GM19238 (cell line): ENCODE data around the gene TRAF4.
"Not testable (repeated sequence)": the region's sequence is repeated elsewhere in the genome, so short reads cannot be mapped to it uniquely, and the experiment has no call there.

ENCODE experiments used
- DNase-seq: peaks from one replicate; pipeline ENCODE4 v3.0.0; 2011; ENCODE audit warnings: low spot score; ENCODE audit not compliant: insufficient read length

Gene TRAF4

GRCh38 chr17:28729950-28730330 is 13.9 kb upstream of the TRAF4 start:
- DNase-seq: no peak

GRCh38 chr17:28733346-28733745 is 10.5 kb upstream of the TRAF4 start:
- no peak for DNase-seq

- no peak for DNase-seq
These were observed 9.0 kb upstream of the TRAF4 start for GRCh38 chr17:28734712-28735241.

GRCh38 chr17:28735242-28735722 is 8.5 kb upstream of the TRAF4 start:
- DNase-seq: no peak

GRCh38 chr17:28735913-28736769 is 7.7 kb upstream of the TRAF4 start:
- not testable (repeated sequence) for DNase-seq

- DNase-seq: no peak
These were observed 6.5 kb upstream of the TRAF4 start for GRCh38 chr17:28737316-28737715.

- DNase-seq: peak; percentile 78
These were observed 5.8 kb upstream of the TRAF4 start for GRCh38 chr17:28737770-28738679.

- no peak for DNase-seq
These were observed 5.0 kb upstream of the TRAF4 start for GRCh38 chr17:28738680-28739384.

- no peak for DNase-seq
These were observed 3.1 kb upstream of the TRAF4 start for GRCh38 chr17:28740406-28741357.

GRCh38 chr17:28741358-28742349 is 2.2 kb upstream of the TRAF4 start:
- no peak for DNase-seq

- no peak for DNase-seq
These were observed 527 bp downstream of the TRAF4 start for GRCh38 chr17:28744104-28744971.

- no peak for DNase-seq
These were observed 1.4 kb downstream of the TRAF4 start for GRCh38 chr17:28744972-28745785.

GRCh38 chr17:28745786-28746411 is 2.1 kb downstream of the TRAF4 start:
- no peak for DNase-seq

- no peak for DNase-seq
These were observed 2.8 kb downstream of the TRAF4 start for GRCh38 chr17:28746611-28747050.

- no peak for DNase-seq
These were observed 3.4 kb downstream of the TRAF4 start for GRCh38 chr17:28747051-28747691.
